GM21423 (cell line): Measurements from ENCODE around the gene TNNT2.

Source experiments
- ATAC-seq: cut with Tn5 transposase; IDR thresholded peaks from one replicate; pipeline ENCODE4 v1.9.1; 2021; ENCODE audit warnings: mild to moderate bottlenecking, moderate library complexity; ENCODE audit not compliant: unreplicated experiment

The TNNT2 gene

GRCh38 chr1:201404055-201404454 lies 26.6 kb upstream of the TNNT2 start:
- ATAC-seq, result no peak

- no peak for ATAC-seq
These were observed 25.9 kb upstream of the TNNT2 start for GRCh38 chr1:201403359-201403758.

- ATAC-seq, result no peak
These were observed 24.2 kb upstream of the TNNT2 start for GRCh38 chr1:201401700-201402099.

DNA sequence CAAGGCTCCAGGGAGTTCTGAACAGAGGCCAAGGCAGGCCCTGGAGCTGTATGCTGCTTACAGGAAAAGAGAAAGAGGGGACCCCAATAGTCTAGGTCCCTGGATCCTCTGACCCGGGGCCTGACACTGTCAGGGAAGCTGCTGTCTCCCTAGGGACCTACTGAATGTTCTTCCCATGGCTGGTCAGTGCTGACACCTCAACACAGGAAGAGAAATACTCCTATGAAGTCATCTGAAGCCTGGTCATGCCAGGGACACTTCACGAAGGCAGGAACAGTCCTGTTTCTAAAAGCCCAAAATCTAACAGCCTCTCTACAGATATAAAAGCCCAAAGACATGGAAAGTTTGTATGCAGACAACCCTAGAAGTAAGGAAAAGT lies 23.4 kb upstream of the TNNT2 start:
- no peak for ATAC-seq

DNA sequence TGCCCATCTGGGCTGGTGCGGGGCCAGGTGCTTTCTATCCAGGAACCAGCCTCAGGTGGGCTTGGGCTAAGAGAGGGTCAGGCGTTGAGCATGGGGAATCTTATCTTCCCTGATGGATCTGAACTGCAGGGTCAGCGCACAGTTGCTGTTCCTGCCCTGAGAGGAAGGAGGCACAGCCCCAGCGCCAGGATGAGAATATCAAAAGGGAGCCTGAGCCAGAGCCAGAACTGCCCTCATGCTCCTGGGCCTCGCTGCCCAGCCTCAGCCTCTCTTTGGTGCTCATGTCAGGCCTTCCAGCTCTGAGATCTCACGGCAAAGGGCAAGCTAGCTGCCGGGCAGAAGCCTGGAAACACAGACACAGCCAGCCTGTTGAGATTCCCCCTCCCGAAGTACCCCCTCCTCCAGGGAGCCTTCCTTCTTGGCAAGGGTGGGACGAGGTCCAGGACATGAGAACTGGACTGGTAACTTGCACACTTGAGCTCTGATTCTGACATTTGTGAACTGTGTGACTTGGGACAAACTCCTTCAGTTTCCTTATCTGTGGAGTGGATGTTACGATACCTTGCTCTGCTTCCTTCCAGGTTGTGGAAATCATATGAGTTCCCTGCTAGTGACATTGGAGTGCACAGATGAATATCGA lies 22.9 kb upstream of the TNNT2 start:
- no peak for ATAC-seq

GRCh38 chr1:201399352-201400126 lies 22.1 kb upstream of the TNNT2 start:
- no peak for ATAC-seq

DNA sequence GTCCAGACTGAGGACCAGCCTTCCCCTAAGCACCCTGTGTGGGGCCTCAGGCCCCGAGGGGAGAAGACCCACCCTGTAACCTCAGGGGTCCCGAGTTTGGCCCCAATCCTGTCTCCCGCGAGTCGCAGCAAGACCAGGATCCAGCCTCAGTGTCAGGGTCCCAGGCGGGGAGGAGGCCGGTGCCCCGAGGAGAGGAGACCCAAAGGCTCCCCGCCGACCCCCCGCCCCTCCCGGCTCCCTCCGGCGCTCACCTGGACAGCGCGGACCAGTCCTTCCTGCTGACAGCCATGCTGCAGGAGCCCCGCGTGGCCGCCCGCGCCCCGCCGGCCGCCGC lies 21.5 kb upstream of the TNNT2 start, which contains the start of gene LAD1:
Gene LAD1 (minus strand): TSS at position 307 of the 334 bp plus-strand sequence. CDS start 18 bp downstream, at position 289.
- ATAC-seq, result no peak

- no peak for ATAC-seq
These were observed 20.2 kb upstream of the TNNT2 start for GRCh38 chr1:201397675-201398074.

- ATAC-seq, result no peak
These were observed 19.5 kb upstream of the TNNT2 start for GRCh38 chr1:201396861-201397464.

DNA sequence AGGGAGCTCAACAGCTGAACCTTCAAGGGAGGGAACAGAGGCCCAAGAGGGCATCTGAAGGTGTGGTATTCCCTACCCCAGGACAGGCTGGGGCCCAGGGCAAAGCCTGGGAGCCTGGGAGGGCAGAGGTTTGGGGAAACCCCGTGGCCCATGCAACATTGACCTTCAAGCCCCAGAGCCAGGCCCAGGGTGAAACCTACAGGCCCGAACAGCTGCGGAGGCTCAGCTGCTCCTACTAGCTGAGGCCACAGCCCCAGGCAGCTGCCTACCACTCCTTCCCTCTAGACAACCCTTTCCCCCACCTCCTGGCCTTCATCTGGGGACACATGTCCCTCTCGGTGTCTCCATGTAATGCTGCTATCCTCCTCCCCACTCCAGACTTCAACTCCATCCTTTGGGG lies 18.5 kb upstream of the TNNT2 start:
- no peak for ATAC-seq

DNA sequence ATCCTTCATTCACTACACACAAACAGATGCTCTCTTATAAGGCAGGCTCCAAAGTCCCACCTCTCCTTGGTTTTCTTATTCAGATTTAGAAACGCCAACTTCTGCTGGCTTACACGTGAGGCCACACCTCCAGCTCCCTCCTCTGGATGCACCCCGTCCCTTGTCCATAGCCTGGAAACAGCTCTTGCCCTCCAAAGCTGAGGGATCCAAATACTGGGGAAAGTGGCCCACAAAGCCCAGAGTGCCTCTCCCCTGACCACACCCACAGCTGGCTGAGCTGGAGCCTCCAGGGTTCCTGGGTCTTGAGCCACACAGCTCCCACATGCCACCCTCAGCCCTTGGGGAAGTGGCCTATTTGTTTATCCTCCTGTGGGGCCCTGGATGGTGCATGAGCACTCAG lies 17.1 kb upstream of the TNNT2 start:
- ATAC-seq, result no peak

DNA sequence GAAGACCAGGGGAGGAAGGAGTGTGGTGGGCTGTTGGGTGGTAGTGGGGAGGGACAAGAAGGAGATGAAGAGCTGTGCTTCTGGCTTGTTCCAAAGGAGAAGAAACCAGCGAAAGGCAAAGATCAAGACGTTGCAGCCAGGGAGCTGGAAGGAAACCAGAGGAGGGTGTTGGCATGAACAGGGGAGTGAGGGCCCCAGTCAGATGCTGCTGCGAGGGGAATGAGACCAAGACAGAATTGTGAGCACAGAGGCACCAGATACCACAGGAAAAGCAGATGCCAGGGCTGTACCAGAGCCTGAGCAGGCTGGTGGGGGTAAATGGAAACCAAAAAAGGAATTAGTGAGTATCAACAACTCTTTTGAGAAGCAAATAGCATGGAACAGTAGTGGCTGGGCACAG lies 15.6 kb upstream of the TNNT2 start:
- no peak for ATAC-seq

DNA sequence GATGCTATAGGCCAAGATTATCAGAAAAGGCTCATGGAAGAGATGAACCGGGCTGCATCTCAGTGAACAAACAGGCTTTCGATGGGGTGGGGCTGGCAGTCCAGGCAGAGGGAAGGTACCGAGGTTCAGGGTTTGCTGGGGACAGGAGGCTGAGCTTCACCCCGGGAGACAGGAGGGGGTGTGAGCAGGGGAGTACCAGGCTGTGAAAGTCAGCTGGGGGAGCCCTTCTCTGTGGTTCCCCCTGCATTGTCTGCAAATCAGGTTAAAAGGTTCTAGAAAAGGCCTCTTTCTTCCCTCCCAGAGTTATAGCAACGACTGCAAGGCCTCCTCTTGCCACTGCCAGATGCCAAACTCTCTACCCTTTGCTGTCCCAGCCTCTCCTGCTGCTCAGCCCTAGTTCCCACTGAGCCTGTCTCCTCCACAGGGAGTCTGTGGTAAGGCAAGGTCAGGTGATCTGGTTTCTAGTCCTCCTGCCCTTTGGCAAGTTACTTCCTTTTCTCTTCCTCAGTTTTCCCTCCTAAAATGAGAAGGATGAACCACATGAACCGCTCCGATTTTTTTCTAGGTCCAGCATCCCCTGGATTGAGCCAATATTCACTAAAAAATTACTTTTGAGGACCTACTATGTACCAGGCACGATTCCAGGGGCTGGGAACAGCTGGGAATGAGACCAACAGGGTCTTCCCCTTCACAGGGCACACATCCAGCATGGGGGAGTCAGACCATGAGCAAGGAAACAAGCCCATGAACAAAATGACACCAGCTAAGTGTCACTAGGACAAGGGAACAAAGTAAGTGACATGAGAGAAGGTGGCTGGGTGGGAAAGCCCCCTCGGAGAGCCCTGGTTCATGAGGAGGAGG lies 14.4 kb upstream of the TNNT2 start:
- no peak for ATAC-seq

DNA sequence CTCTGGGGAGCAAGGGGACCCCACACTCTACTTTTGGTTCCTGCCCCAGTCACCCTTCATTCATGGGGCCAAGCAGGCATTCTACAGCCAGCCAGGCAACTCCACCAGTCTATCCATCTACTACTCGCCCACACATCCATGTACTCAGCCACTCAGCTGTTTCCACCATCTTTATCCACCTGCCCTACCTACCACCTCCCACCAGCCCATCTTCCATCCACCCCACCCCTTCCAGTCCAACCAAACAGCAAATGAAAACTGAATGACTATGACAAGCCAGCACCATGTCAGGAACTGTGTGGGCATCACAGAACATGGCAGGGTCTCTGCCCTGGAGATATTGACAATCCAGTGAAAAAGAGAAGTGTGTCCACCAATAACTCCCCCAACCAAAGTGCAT lies 13.7 kb upstream of the TNNT2 start:
- ATAC-seq, result no peak

GRCh38 chr1:201389051-201389450 lies 11.6 kb upstream of the TNNT2 start:
- ATAC-seq, result no peak

DNA sequence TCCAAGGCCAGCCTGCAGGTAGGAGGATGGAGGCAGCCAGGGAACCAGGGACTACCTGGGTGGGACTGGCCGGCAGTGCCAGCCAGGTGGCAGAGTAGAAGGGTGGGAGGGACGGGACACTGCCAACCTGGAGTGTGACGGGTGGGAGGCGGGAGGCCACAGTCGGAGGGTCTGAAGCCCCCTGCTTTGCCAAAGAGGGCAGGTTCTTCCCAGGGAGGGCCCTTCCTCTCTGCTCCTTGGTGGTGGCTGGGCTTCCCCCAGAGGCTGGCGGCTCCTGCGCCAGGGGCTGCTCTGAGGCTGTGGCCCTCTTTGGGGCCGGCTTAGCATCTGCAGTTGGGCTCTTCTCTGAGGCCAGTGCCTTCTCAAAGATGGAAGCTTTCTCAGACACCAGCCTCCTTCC lies 8.7 kb upstream of the TNNT2 start:
- no peak for ATAC-seq

GRCh38 chr1:201385299-201385891 lies 7.9 kb upstream of the TNNT2 start:
- ATAC-seq, result peak; percentile 79

DNA sequence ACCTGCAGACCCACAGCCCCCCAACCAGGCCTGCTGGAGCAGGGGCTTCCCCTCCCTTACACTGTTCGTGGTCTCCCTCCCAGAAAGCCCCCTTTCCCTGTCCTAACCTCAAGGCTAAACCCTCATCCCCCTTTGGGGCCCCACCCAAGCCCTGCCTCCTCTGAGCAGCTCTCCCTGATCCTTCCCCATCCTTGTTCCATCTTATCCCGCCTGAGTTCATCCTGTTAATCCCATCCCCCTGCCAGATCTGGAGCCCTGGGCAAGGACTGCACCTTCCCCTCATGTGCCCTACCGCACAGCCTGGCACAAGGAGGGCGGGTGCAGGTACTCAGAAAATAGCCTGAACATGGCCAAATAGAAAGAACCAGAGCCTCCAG lies 6.9 kb upstream of the TNNT2 start:
- ATAC-seq, result no peak

DNA sequence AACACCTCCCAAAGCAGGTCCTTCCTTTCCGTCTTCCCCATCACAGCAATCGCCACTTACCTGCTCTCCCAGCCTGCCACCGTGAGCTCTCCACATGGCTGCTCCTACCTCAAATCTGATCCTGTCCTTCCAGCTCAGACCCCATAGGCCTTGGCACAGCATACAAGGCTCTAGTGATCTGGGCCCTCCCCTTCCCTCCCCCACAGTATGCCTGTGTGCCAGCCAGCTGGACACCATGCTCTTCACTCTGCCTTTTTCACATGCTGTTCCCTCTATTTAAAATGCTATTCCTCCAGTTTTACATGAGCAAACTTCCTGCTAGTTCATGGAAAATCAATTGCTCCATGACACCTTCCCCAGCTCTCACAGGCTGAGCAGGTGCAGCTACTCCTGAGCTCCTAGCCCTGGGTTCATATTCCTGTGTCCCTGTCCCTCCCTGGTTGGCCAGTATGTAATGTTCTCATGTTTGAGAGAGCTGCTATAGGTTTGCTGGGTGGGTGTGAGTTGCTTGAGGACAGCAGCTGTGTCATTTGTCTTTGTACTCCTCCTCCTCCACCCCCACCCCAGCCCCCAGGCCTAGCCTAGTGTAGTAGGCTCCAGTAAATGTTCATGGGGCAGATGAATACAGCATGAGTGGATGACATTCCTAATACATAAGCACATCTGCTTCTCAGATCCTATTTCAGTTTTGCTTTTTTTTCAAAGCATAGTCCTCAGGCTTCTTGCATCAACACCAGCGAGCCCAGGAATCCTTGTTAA lies 6.3 kb upstream of the TNNT2 start:
- ATAC-seq, result no peak

DNA sequence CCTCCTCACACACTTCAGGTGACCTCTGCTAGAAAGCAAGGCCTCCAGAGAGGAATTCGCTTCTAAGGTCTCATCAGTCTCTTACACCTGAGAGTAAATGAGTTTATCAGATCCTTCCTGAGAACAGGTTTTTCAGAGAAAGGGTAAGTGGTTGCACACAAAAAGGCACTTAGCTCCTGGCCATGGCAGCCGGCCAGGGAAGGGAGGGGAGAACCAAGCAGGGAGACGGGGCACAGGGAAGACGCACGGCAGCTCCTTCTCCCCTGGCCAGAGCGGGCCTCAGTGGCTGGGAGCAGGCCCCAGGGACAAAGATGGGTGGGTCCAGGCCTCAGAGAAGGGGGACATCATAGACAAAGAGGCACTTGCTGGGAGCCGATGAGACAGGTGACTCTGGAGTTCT lies 3.6 kb upstream of the TNNT2 start:
- ATAC-seq, result no peak
